Stomach (tissue), 4 donors: ENCODE data around the gene UNC5B.

ENCODE experiments used
- CTCF ChIP-seq, 7 experiments: fragments of 450-650 bp in 4 of 7; fragments of 200-600 bp in 3 of 7; sonication (generic) in 3 of 7; IDR thresholded peaks; one replicate each; pipeline ENCODE4 v1.5.1; 2016 to 2019; ENCODE audit warnings: antibody characterized with exemption in 7 of 7, control low read depth in 2 of 7, mild to moderate bottlenecking in 1 of 7
- EP300 ChIP-seq: sonication (generic); formaldehyde crosslinking; IDR thresholded peaks from one replicate; pipeline ENCODE4 v1.6.1; 2017; ENCODE audit warnings: antibody characterized with exemption
- POLR2A ChIP-seq, 4 donors: fragments of 450-650 bp; IDR thresholded peaks; one replicate each; pipeline ENCODE4 v1.6.1; 2016; ENCODE audit warnings: antibody characterized with exemption in 4 of 4, control low read depth in 2 of 4, mild to moderate bottlenecking in 1 of 4, moderate library complexity in 1 of 4
- POLR2AphosphoS5 ChIP-seq, 3 donors: sonication (generic); formaldehyde crosslinking; IDR thresholded peaks; one replicate each; pipeline ENCODE4 v1.6.1; 2016; ENCODE audit warnings: antibody characterized with exemption in 3 of 3

- TF ChIP-seq CTCF (IDR thresholded peaks at IDR 0.05), result no peak
- no peak for TF ChIP-seq EP300
- no peak for TF ChIP-seq POLR2A (IDR thresholded peaks at IDR 0.05)
- no peak for TF ChIP-seq POLR2AphosphoS5 (IDR thresholded peaks at IDR 0.05)
These were observed 108.2 kb downstream of the UNC5B start for GRCh38 chr10:71320592-71320991.
